Measurements from ENCODE around the gene CPD.
"Not testable (repeated sequence)": the region's sequence is repeated elsewhere in the genome, so short reads cannot be mapped to it uniquely, and the experiment has no call there.

CPD gene

GRCh38 chr17:30339086-30339485 lies 39.6 kb upstream of the CPD start:
- no peak for TF ChIP-seq EZH2phosphoT487 (conservative IDR thresholded peaks at IDR 0.05; ENCODE audit: low read length)
- TF ChIP-seq CTCF (IDR thresholded peaks at IDR 0.05; ENCODE audit: insufficient read depth, low read length, poor library complexity, severe bottlenecking): no peak
- no peaks in the 10 kb centered on the region for H3K27me3 ChIP-seq (ENCODE audit: low read length)

GRCh38 chr17:30340801-30341356 lies 37.8 kb upstream of the CPD start:
- Histone ChIP-seq H3K4me2 (ENCODE audit: low read depth, low read length, poor library complexity, severe bottlenecking) (no peak overlapping the region), H3K27ac (ENCODE audit: low read depth, low read length) (no peak overlapping the region), H3K4me3 (ENCODE audit: insufficient read depth, low read length, poor library complexity, severe bottlenecking) (no peak overlapping the region), H3K9me2 (replicated peaks; ENCODE audit: insufficient read depth, low read length) (no peaks in the 10 kb centered on the region), H3F3A (ENCODE audit: insufficient read depth) (no peaks in the 10 kb centered on the region), H3K9me3 (ENCODE audit: insufficient read depth, low read length) (no peaks in the 10 kb centered on the region), H3K36me3 (ENCODE audit: low read length) (no peaks in the 10 kb centered on the region), H3K79me2 (ENCODE audit: insufficient read depth, low read length) (no peaks in the 10 kb centered on the region), H3K9ac (ENCODE audit: low read length) (no peak overlapping the region), H2AFZ (ENCODE audit: low read depth, low read length, severe bottlenecking) (peak overlapping the region; percentile 39), H4K20me1 (ENCODE audit: low read depth, low read length) (no peaks in the 10 kb centered on the region), H3K27me3 (ENCODE audit: low read length) (no peaks in the 10 kb centered on the region)
- TF ChIP-seq CTCF (IDR thresholded peaks at IDR 0.05; ENCODE audit: insufficient read depth, low read length, poor library complexity, severe bottlenecking): no peak
- no peak for TF ChIP-seq EZH2phosphoT487 (conservative IDR thresholded peaks at IDR 0.05; ENCODE audit: low read length)

More at GRCh38 chr17:30339086-30339485, 39.6 kb upstream of the CPD start:
- H2AFZ ChIP-seq (ENCODE audit: low read depth, low read length, severe bottlenecking): no peak overlapping the region
- no peak overlapping the region for H3K27ac ChIP-seq (ENCODE audit: low read depth, low read length)
- H3K4me3 ChIP-seq (ENCODE audit: insufficient read depth, low read length, poor library complexity, severe bottlenecking): no peak overlapping the region
- no peak overlapping the region for H3K4me2 ChIP-seq (ENCODE audit: low read depth, low read length, poor library complexity, severe bottlenecking)
- H3K9ac ChIP-seq (ENCODE audit: low read length): no peak overlapping the region
- no peaks in the 10 kb centered on the region for H3F3A ChIP-seq (ENCODE audit: insufficient read depth)
- H3K9me3 ChIP-seq (ENCODE audit: insufficient read depth, low read length): no peaks in the 10 kb centered on the region
- H3K79me2 ChIP-seq (ENCODE audit: insufficient read depth, low read length): no peaks in the 10 kb centered on the region
- no peaks in the 10 kb centered on the region for H3K36me3 ChIP-seq (ENCODE audit: low read length)
- H4K20me1 ChIP-seq (ENCODE audit: low read depth, low read length): no peaks in the 10 kb centered on the region
- no peaks in the 10 kb centered on the region for H3K9me2 ChIP-seq (replicated peaks; ENCODE audit: insufficient read depth, low read length)

GRCh38 chr17:30341703-30342249 lies 37.0 kb upstream of the CPD start:
- H3K36me3 ChIP-seq (ENCODE audit: low read length): no peaks in the 10 kb centered on the region
- no peaks in the 10 kb centered on the region for H3K9me2 ChIP-seq (replicated peaks; ENCODE audit: insufficient read depth, low read length)
- TF ChIP-seq CTCF (IDR thresholded peaks at IDR 0.05; ENCODE audit: insufficient read depth, low read length, poor library complexity, severe bottlenecking) (no peak), EZH2phosphoT487 (conservative IDR thresholded peaks at IDR 0.05; ENCODE audit: low read length) (no peak)
- no peak overlapping the region for H3K4me2 ChIP-seq (ENCODE audit: low read depth, low read length, poor library complexity, severe bottlenecking)
- no peak overlapping the region for H2AFZ ChIP-seq (ENCODE audit: low read depth, low read length, severe bottlenecking)
- no peak overlapping the region for H3K27ac ChIP-seq (ENCODE audit: low read depth, low read length)
- no peaks in the 10 kb centered on the region for H3K9me3 ChIP-seq (ENCODE audit: insufficient read depth, low read length)
- H3K79me2 ChIP-seq (ENCODE audit: insufficient read depth, low read length): no peaks in the 10 kb centered on the region
- no peak overlapping the region for H3K9ac ChIP-seq (ENCODE audit: low read length)
- H4K20me1 ChIP-seq (ENCODE audit: low read depth, low read length): no peaks in the 10 kb centered on the region
- no peak overlapping the region for H3K4me3 ChIP-seq (ENCODE audit: insufficient read depth, low read length, poor library complexity, severe bottlenecking)
- no peaks in the 10 kb centered on the region for H3K27me3 ChIP-seq (ENCODE audit: low read length)
- no peaks in the 10 kb centered on the region for H3F3A ChIP-seq (ENCODE audit: insufficient read depth)

DNA sequence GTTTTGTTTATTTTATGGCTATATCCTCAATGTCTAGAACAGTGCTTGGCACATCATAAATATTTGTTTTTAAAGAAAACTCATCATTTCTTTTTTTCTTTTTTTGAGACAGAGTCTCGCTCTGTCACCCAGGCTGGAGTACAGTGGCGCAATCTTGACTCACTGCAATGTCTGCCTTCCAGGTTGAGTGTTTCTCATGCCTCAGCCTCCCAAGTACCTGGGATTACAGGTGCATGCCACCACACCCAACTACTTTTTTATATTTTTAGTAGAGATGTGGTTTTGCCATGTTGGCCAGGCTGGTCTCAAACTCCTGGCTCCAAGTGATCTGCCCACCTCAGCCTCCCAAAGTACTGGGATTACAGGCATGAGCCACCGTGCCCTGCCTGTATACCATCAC lies 35.5 kb upstream of the CPD start:
- H3K27ac ChIP-seq (ENCODE audit: low read depth, low read length); H3K27me3 ChIP-seq (ENCODE audit: low read length); H3K9me2 ChIP-seq (replicated peaks; ENCODE audit: insufficient read depth, low read length); H3F3A ChIP-seq (ENCODE audit: insufficient read depth); H3K4me2 ChIP-seq (ENCODE audit: low read depth, low read length, poor library complexity, severe bottlenecking); H3K4me3 ChIP-seq (ENCODE audit: insufficient read depth, low read length, poor library complexity, severe bottlenecking); H3K9me3 ChIP-seq (ENCODE audit: insufficient read depth, low read length); H2AFZ ChIP-seq (ENCODE audit: low read depth, low read length, severe bottlenecking); H3K36me3 ChIP-seq (ENCODE audit: low read length); H3K9ac ChIP-seq (ENCODE audit: low read length); H4K20me1 ChIP-seq (ENCODE audit: low read depth, low read length); H3K79me2 ChIP-seq (ENCODE audit: insufficient read depth, low read length): not testable (repeated sequence)
